ENCODE results near the gene SORBS1.

The SORBS1 gene

GRCh38 chr10:95356190-95356955 is 204.8 kb downstream of the SORBS1 start:
- Histone ChIP-seq H3K79me2 (ENCODE audit: low read length) (no peaks in the 10 kb centered on the region), H3F3A (ENCODE audit: insufficient read depth, low read length) (no peaks in the 10 kb centered on the region), H2AFZ (ENCODE audit: low read length) (no peak overlapping the region), H3K9ac (ENCODE audit: low read length) (no peak overlapping the region), H3K9me3 (replicated peaks; ENCODE audit: insufficient read depth, low read length) (no peaks in the 10 kb centered on the region), H3K27ac (ENCODE audit: low read length) (no peak overlapping the region), H4K20me1 (ENCODE audit: insufficient read depth, low read length) (no peaks in the 10 kb centered on the region), H3K9me2 (replicated peaks; ENCODE audit: insufficient read depth, low read length) (no peaks in the 10 kb centered on the region), H3K4me2 (ENCODE audit: low read depth, low read length) (no peak overlapping the region), H3K27me3 (replicated peaks; ENCODE audit: insufficient read depth, low read length) (no peaks in the 10 kb centered on the region), H3K36me3 (replicated peaks; ENCODE audit: insufficient read depth, low read length) (no peaks in the 10 kb centered on the region), H3K4me3 (ENCODE audit: low read length) (no peak overlapping the region), H3K4me1 (ENCODE audit: low read length) (peaks cover 5% of the 10 kb centered on the region; the same call in 1 of the 2 replicates)
- DNase-seq, result no peak
- TF ChIP-seq CTCF (IDR thresholded peaks at IDR 0.05; ENCODE audit: low read length), result no peak
- no peak for TF ChIP-seq EZH2phosphoT487 (IDR thresholded peaks at IDR 0.05; ENCODE audit: low read length)
- no peak for TF ChIP-seq EZH2 (optimal IDR thresholded peaks at IDR 0.05; ENCODE audit: low read depth, low read length)

- H3F3A ChIP-seq (ENCODE audit: insufficient read depth, low read length), result no peaks in the 10 kb centered on the region
- H3K4me3 ChIP-seq (ENCODE audit: low read length), result no peak overlapping the region
- H3K79me2 ChIP-seq (ENCODE audit: low read length), result no peaks in the 10 kb centered on the region
- H2AFZ ChIP-seq (ENCODE audit: low read length), result no peak overlapping the region
- H3K27me3 ChIP-seq (replicated peaks; ENCODE audit: insufficient read depth, low read length), result no peaks in the 10 kb centered on the region
- H4K20me1 ChIP-seq (ENCODE audit: insufficient read depth, low read length), result no peaks in the 10 kb centered on the region
- H3K4me1 ChIP-seq (ENCODE audit: low read length), result peaks cover 2% of the 10 kb centered on the region; the same call in 1 of the 2 replicates
- H3K4me2 ChIP-seq (ENCODE audit: low read depth, low read length), result no peak overlapping the region
- H3K9ac ChIP-seq (ENCODE audit: low read length), result no peak overlapping the region
- TF ChIP-seq CTCF (IDR thresholded peaks at IDR 0.05; ENCODE audit: low read length), result no peak
- no peak for TF ChIP-seq EZH2phosphoT487 (IDR thresholded peaks at IDR 0.05; ENCODE audit: low read length)
- TF ChIP-seq EZH2 (optimal IDR thresholded peaks at IDR 0.05; ENCODE audit: low read depth, low read length), result no peak
- DNase-seq, result no peak
- no peaks in the 10 kb centered on the region for H3K36me3 ChIP-seq (replicated peaks; ENCODE audit: insufficient read depth, low read length)
- no peaks in the 10 kb centered on the region for H3K9me3 ChIP-seq (replicated peaks; ENCODE audit: insufficient read depth, low read length)
- no peaks in the 10 kb centered on the region for H3K9me2 ChIP-seq (replicated peaks; ENCODE audit: insufficient read depth, low read length)
- no peak overlapping the region for H3K27ac ChIP-seq (ENCODE audit: low read length)
These were observed 205.9 kb downstream of the SORBS1 start for GRCh38 chr10:95355301-95355700.

- Histone ChIP-seq H3K4me1 (ENCODE audit: low read length) (no peaks in the 10 kb centered on the region), H3F3A (ENCODE audit: insufficient read depth, low read length) (no peaks in the 10 kb centered on the region), H3K36me3 (replicated peaks; ENCODE audit: insufficient read depth, low read length) (no peaks in the 10 kb centered on the region), H3K4me3 (ENCODE audit: low read length) (no peak overlapping the region), H4K20me1 (ENCODE audit: insufficient read depth, low read length) (no peaks in the 10 kb centered on the region), H3K9me3 (replicated peaks; ENCODE audit: insufficient read depth, low read length) (no peaks in the 10 kb centered on the region), H2AFZ (ENCODE audit: low read length) (no peak overlapping the region), H3K79me2 (ENCODE audit: low read length) (no peaks in the 10 kb centered on the region), H3K9me2 (replicated peaks; ENCODE audit: insufficient read depth, low read length) (no peaks in the 10 kb centered on the region), H3K27me3 (replicated peaks; ENCODE audit: insufficient read depth, low read length) (no peaks in the 10 kb centered on the region), H3K4me2 (ENCODE audit: low read depth, low read length) (no peak overlapping the region), H3K27ac (ENCODE audit: low read length) (no peak overlapping the region), H3K9ac (ENCODE audit: low read length) (no peak overlapping the region)
- TF ChIP-seq EZH2phosphoT487 (IDR thresholded peaks at IDR 0.05; ENCODE audit: low read length), result no peak
- no peak for TF ChIP-seq CTCF (IDR thresholded peaks at IDR 0.05; ENCODE audit: low read length)
- no peak for TF ChIP-seq EZH2 (optimal IDR thresholded peaks at IDR 0.05; ENCODE audit: low read depth, low read length)
- no peak for DNase-seq
These were observed 207.1 kb downstream of the SORBS1 start for GRCh38 chr10:95354110-95354509.
